Astrocyte (in vitro differentiated cells and primary cell): ENCODE results near the gene GRPEL2. TPM values are rescaled to one million over a fixed set of nuclear protein-coding genes. Genes with fewer than 3 reads are reported as not detected.

Source experiments
- DNase-seq: peaks from one replicate; pipeline ENCODE4 v3.0.0-alpha.2; 2010; ENCODE audit warnings: low read depth
- FAIRE-seq: peaks from 2 replicates; lab custom pipeline; 2011; peaks lifted over from hg19 to GRCh38; lab: Jason Lieb, UNC
- H2AFZ ChIP-seq: 2 replicates; pipeline ENCODE4 v1.6.0; 2012; ENCODE audit warnings: low read depth, low read length, inconsistent platforms
- H3K27ac ChIP-seq: 2 replicates; pipeline ENCODE4 v1.5.1; 2011; ENCODE audit warnings: low read depth, low read length, inconsistent platforms
- H3K27me3 ChIP-seq: 2 replicates; pipeline ENCODE4 v1.6.0; 2011; ENCODE audit warnings: low read length, inconsistent platforms; ENCODE audit not compliant: insufficient read depth
- H3K36me3 ChIP-seq: 2 replicates; pipeline ENCODE4 v1.5.1; 2011; ENCODE audit warnings: low read length, inconsistent platforms; ENCODE audit not compliant: insufficient read depth
- H3K4me1 ChIP-seq: 2 replicates; pipeline ENCODE4 v1.5.1; 2011; ENCODE audit warnings: low read length, inconsistent platforms; ENCODE audit not compliant: insufficient read depth
- H3K4me2 ChIP-seq: 2 replicates; pipeline ENCODE4 v1.6.0; 2012; ENCODE audit warnings: low read length, inconsistent platforms
- H3K4me3 ChIP-seq: 2 replicates; pipeline ENCODE4 v1.5.1; 2011; ENCODE audit warnings: low read depth, mild to moderate bottlenecking, low read length, inconsistent platforms; ENCODE audit not compliant: insufficient read depth
- H3K79me2 ChIP-seq: 2 replicates; pipeline ENCODE4 v1.6.0; 2012; ENCODE audit warnings: mild to moderate bottlenecking, low read length, inconsistent platforms; ENCODE audit not compliant: insufficient read depth
- H3K9ac ChIP-seq: 2 replicates; pipeline ENCODE4 v1.6.0; 2012; ENCODE audit warnings: mild to moderate bottlenecking, low read length, inconsistent platforms
- H3K9me3 ChIP-seq: 2 replicates; pipeline ENCODE4 v1.5.1; 2012; ENCODE audit warnings: low read depth, mild to moderate bottlenecking, low read length, inconsistent platforms; ENCODE audit not compliant: insufficient read depth
- H4K20me1 ChIP-seq: 2 replicates; pipeline ENCODE4 v1.6.0; 2012; ENCODE audit warnings: low read length, inconsistent platforms; ENCODE audit not compliant: insufficient read depth
- H3K27ac Mint-ChIP-seq: one replicate; pipeline ENCODE4 v1.8.0; 2021; ENCODE audit warnings: mild to moderate bottlenecking, mixed read lengths; ENCODE audit not compliant: unreplicated experiment
- H3K27me3 Mint-ChIP-seq: one replicate; pipeline ENCODE4 v1.8.0; 2021; ENCODE audit warnings: low read depth, mixed read lengths; ENCODE audit not compliant: unreplicated experiment
- H3K36me3 Mint-ChIP-seq: one replicate; pipeline ENCODE4 v1.8.0; 2021; ENCODE audit warnings: low read depth, mixed read lengths; ENCODE audit not compliant: unreplicated experiment
- H3K4me1 Mint-ChIP-seq: one replicate; pipeline ENCODE4 v1.8.0; 2021; ENCODE audit warnings: low read depth, mixed read lengths; ENCODE audit not compliant: unreplicated experiment
- H3K4me3 Mint-ChIP-seq: one replicate; pipeline ENCODE4 v1.8.0; 2021; ENCODE audit warnings: mild to moderate bottlenecking, moderate library complexity, mixed read lengths; ENCODE audit not compliant: unreplicated experiment
- H3K9me3 Mint-ChIP-seq: one replicate; pipeline ENCODE4 v1.8.0; 2021; ENCODE audit warnings: mild to moderate bottlenecking, mixed read lengths; ENCODE audit not compliant: unreplicated experiment
- CTCF ChIP-seq: IDR thresholded peaks from 2 replicates; pipeline ENCODE4 v1.5.1; 2011; ENCODE audit warnings: low read depth, mild to moderate bottlenecking, inconsistent platforms, low read length, moderate library complexity; ENCODE audit not compliant: insufficient read depth
- EZH2 ChIP-seq: IDR thresholded peaks from 2 replicates; pipeline ENCODE4 v1.6.1; 2012; ENCODE audit warnings: mild to moderate bottlenecking, low read length, inconsistent platforms; ENCODE audit not compliant: insufficient read depth
- total RNA-seq: library from RNA; stranded (reverse); gene quantifications from 2 replicates; pipeline ENCODE4 v1.2.1, GENCODE V29; 2021

Gene GRPEL2
- total RNA-seq, 1 donor from 2014 or later: 26.0 TPM

GRCh38 chr5:149309354-149309753, 35.9 kb upstream of the GRPEL2 start:
- H3K9ac ChIP-seq: no peak overlapping the region
- no peaks in the 10 kb centered on the region for H3K9me3 Mint-ChIP-seq
- no peaks in the 10 kb centered on the region for H3K9me3 ChIP-seq
- H2AFZ ChIP-seq: no peak overlapping the region
- peaks cover 7% of the 10 kb centered on the region for H3K4me1 ChIP-seq
- H3K27ac Mint-ChIP-seq: no peak overlapping the region
- H3K36me3 ChIP-seq: no peaks in the 10 kb centered on the region
- no peaks in the 10 kb centered on the region for H3K79me2 ChIP-seq
- FAIRE-seq (no peak), DNase-seq (no peak)
- H3K27me3 ChIP-seq: no peaks in the 10 kb centered on the region
- H4K20me1 ChIP-seq: no peaks in the 10 kb centered on the region
- TF ChIP-seq EZH2 (no peak), CTCF (no peak)
- H3K4me1 Mint-ChIP-seq: peaks cover 4% of the 10 kb centered on the region
- no peak overlapping the region for H3K27ac ChIP-seq
- H3K4me2 ChIP-seq: no peak overlapping the region
- H3K27me3 Mint-ChIP-seq: peaks cover 4% of the 10 kb centered on the region
- no peak overlapping the region for H3K4me3 ChIP-seq
- peaks cover 3% of the 10 kb centered on the region for H3K36me3 Mint-ChIP-seq
- H3K4me3 Mint-ChIP-seq: no peak overlapping the region

- TF ChIP-seq EZH2: no peak
- TF ChIP-seq CTCF: no peak
- Histone ChIP-seq H3K27me3 (no peaks in the 10 kb centered on the region), H3K9me3 (no peaks in the 10 kb centered on the region), H3K4me1 (peaks cover 7% of the 10 kb centered on the region), H4K20me1 (no peaks in the 10 kb centered on the region), H3K4me3 (no peak overlapping the region), H2AFZ (no peak overlapping the region), H3K9ac (no peak overlapping the region), H3K4me2 (no peak overlapping the region), H3K79me2 (no peaks in the 10 kb centered on the region), H3K36me3 (no peaks in the 10 kb centered on the region), H3K27ac (no peak overlapping the region)
- FAIRE-seq (no peak), DNase-seq (no peak)
- peaks cover 4% of the 10 kb centered on the region for H3K4me1 Mint-ChIP-seq
- peaks cover 4% of the 10 kb centered on the region for H3K27me3 Mint-ChIP-seq
- no peak overlapping the region for H3K4me3 Mint-ChIP-seq
- no peak overlapping the region for H3K27ac Mint-ChIP-seq
- no peaks in the 10 kb centered on the region for H3K9me3 Mint-ChIP-seq
- H3K36me3 Mint-ChIP-seq: peaks cover 3% of the 10 kb centered on the region
Measured at GRCh38 chr5:149310488-149310887, 34.8 kb upstream of the GRPEL2 start.

GRCh38 chr5:149310947-149311658, 34.2 kb upstream of the GRPEL2 start:
- Histone ChIP-seq H2AFZ (peak overlapping the region; percentile 32), H3K9me3 (no peaks in the 10 kb centered on the region), H3K27ac (no peak overlapping the region), H3K4me2 (no peak overlapping the region), H3K79me2 (no peaks in the 10 kb centered on the region), H3K4me3 (no peak overlapping the region), H3K36me3 (no peaks in the 10 kb centered on the region), H3K4me1 (peaks cover 7% of the 10 kb centered on the region), H3K9ac (no peak overlapping the region), H3K27me3 (no peaks in the 10 kb centered on the region), H4K20me1 (no peaks in the 10 kb centered on the region)
- H3K4me3 Mint-ChIP-seq: no peak overlapping the region
- TF ChIP-seq CTCF: no peak
- FAIRE-seq (no peak), DNase-seq (peak; percentile 55)
- peaks cover 4% of the 10 kb centered on the region for H3K27me3 Mint-ChIP-seq
- no peaks in the 10 kb centered on the region for H3K9me3 Mint-ChIP-seq
- H3K4me1 Mint-ChIP-seq: peaks cover 4% of the 10 kb centered on the region
- H3K36me3 Mint-ChIP-seq: peaks cover 3% of the 10 kb centered on the region
- H3K27ac Mint-ChIP-seq: no peak overlapping the region
